ENCODE results near the gene ERBB4.
"Not testable (repeated sequence)": the region's sequence is repeated elsewhere in the genome, so short reads cannot be mapped to it uniquely, and the experiment has no call there.

Gene ERBB4

DNA sequence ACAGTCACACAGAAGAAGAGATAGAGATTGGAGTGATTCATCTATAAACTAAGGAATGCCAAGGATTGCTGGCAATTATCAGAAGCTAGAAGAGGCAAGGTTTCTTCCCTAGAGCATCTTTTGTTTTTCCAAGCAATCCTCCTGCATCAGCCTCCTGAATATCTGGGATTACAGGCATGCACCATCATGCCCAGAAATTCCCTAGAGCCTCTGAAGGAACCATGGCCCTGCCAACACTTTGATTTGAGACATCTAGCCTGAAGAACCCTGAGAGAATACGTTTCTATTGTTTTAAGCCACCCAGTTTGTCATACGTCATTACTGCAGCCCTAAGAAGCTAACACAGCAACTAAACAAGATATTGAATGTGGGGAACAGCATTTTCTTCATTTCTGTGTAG, 525.0 kb downstream of the ERBB4 start:
- no peak for DNase-seq (ENCODE audit: low read depth in 2 of 2)

DNA sequence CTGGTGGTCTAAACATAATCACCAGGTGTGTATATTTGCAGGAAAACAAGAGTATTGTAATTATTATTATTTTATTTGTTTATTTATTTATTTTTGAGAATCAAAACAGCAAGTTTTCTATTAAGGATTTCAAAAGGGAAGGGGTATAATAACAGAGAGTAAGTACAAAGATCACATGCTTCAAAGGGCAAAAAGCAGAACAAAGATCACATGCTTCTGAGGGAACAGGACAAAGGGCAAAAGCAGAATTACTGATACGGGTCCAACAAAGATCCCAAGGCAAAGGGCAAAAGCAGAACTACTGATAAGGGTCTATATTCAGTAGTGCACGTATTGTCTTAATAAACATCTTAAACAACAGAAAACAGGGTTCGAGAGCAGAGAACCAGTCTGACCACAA, 528.3 kb downstream of the ERBB4 start:
- DNase-seq (ENCODE audit: low read depth in 2 of 2) = not testable (repeated sequence)

DNA sequence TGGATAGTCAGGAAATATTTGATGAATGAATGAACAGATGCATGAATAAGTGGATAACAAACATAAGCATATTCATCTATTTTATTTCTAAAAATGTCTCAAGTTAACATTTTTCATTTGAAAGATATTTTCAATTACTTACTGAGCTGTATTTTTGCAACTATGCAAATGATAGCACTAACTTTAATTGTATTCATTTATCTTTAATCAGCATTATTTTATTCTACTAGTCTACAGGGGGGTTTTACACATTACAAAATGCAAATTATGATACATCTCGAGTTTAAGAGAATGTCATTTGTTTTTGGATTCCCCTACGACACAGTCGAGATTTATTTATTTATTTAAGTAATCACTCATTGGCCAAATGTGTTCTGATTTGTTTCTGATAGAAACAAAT, 530.6 kb downstream of the ERBB4 start:
- DNase-seq (ENCODE audit: low read depth in 2 of 2) = no peak

DNA sequence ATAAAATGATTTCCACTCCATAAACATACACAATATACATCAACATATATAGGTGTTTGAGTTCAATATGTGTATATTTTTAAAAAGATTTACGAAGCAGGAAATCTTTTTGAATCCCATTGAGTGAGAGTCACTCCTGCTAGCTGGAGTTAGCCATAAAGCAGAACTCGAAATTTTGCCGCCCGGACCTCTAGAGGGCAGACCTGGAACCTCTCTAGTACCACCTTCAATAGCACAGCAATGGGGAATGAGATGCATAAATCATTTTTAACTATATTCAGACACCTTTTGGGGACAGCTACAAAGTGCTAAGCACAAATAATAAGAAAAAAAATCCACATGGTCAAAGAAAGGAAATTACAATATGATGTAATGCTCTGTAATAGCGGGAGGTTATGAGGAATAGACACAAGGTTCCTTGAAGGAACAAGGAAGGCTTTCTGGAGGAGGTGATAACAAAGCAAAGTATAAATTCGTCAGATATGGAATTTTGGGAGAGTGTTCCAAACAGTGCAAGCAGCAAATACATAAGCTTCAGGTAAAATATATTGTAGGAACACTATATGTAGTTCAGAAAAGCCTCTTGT, 533.4 kb downstream of the ERBB4 start:
- no peak for DNase-seq (ENCODE audit: low read depth in 2 of 2)

DNA sequence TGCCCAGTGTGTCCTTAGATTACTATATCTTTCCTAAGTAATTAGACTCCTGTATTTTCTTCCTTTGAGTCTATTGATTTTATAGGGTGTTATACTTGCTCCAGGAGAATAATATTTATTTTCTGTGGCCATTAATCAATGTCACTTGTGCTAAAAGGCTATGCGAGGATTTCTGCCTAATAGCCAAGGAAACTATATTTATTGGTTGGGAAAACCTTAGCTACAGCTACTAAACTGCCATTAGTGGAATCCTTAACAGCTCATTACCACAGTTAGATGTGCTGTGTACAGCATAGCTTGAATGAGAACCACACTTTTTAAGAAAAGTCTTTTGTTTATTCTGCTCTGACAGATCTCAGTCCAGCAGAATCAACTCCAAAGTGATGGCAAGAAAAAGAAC, 537.3 kb downstream of the ERBB4 start:
- no peak for DNase-seq (ENCODE audit: low read depth in 2 of 2)

DNA sequence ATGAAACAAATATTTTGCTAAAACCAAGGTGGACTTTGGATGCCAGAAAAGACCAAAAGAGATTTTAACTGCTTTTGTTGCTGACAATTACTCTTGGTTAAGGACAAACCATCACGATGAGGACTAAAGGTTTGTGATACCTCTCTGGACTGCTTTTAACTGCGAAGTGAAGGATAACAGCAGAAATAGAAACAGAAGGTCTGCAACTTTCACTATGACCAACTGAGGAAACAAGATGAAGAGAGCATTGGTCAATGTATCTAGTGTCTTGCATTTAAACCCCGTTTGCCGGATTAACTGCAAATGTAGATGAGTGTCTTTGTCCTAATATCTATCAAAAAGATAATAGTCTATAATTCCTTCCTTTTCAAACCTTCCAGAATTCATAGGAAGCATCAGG, 541.7 kb downstream of the ERBB4 start:
- no peak for DNase-seq (ENCODE audit: low read depth in 2 of 2)

DNA sequence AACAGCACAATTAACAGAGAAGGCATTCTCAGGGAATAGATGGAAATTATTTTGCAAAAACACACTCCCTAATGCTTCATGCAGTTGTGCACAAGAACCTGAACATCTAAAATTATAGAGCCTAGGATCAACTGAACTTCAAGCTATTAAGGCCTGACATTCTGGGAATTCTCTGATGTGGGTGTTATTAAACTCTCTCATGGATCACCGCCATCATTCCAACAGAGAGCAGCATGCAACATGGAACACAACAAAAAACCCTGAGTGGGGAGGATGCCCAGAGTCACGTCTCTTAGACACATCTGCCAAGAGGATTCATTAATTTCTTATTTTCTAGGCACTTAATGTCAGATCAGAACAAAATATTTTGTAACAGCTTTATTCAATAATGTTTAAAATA, 543.8 kb downstream of the ERBB4 start:
- no peak for DNase-seq (ENCODE audit: low read depth in 2 of 2)

DNA sequence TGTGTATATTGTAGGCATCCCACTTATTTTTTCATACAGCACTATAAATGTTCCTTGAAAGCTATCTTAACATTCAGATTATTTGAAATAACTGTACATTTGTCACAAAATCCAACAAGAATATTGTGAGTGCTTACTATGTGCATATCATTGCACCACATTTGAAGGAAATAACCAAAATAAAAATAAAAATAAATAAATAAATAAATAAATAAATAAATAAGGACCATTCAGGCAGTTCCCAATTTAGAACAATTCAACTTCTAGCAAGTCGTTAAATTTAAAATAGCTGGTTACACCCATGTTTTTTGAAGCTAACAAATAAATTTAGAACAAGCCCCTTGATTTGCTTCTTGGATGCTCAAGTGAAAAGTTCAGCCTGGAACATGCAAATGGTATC, 548.3 kb downstream of the ERBB4 start:
- no peak for DNase-seq (ENCODE audit: low read depth in 2 of 2)

DNA sequence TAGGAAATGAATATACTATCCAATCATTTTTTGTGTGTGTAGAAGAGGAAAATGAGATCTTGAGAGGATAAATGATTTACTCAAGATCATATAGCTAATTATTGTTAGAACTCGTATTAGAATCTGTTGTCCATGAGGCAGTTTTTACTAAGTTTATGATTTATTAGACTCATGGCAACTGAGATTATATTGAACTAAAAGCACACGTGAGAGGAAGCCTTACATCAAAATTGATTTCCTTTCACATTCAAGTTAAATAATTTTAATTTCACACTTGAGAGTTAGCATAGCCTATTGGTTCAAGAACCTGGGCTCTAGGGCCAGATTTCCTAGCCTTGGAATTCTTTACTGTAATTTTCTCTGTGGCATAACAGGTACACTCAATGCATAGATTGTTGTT, 552.3 kb downstream of the ERBB4 start:
- no peak for DNase-seq (ENCODE audit: low read depth in 2 of 2)

DNA sequence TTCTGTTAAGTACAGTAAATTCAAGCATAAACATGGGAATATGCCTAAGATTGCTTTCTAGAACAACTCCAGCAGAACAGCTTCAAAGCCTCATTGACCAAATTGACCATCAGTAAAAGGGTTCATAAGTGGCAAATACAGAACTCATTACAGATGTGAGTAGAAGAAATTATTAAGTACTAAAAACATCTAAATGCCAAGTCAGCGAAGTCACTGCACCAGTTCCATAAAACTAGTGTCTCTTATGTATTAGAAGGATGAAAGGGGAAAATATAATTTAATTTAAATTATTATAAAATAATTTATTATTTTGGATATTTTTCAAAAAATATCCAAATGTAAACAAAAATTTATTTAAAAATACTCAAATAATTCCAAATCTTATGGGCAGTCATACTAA, 553.2 kb downstream of the ERBB4 start:
- no peak for DNase-seq (ENCODE audit: low read depth in 2 of 2)

DNA sequence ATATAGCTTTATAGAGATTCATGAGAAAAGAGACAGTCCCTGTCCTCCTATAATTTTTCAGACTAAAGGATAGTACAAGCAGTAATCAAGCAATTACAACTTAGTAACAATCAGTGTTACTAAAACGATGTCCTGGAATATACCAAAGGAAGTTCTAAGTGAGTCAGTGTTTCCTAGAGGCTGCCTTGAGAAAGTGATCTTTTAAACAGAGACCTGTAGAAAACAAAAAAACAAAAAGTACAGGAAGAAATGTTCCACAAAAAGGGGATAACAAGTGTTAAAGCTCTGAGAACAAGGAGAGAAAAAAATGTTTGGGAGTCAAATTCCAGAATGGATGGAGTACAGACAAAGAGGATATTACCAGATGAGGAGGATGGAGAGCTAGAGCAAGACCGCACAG, 556.4 kb downstream of the ERBB4 start:
- no peak for DNase-seq (ENCODE audit: low read depth in 2 of 2)

DNA sequence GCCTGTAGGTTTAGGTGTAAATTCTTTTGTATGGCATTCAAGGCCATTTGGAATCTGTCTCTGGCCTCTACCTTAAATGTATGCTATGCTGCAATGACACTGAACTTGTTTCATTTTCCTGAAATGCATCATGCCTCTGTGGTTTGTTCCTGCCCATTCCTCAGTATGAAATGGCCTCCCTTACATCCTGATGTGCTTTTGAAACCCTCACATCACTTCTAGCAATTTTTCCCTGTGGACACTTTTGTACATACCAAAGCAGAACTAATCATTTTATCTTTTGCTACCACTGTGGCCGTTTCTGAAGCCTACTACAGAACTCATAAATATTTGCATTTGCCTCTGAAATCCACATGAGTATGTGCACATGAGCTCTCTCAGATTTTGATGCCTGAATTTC, 557.2 kb downstream of the ERBB4 start:
- DNase-seq (ENCODE audit: low read depth in 2 of 2) = no peak

DNA sequence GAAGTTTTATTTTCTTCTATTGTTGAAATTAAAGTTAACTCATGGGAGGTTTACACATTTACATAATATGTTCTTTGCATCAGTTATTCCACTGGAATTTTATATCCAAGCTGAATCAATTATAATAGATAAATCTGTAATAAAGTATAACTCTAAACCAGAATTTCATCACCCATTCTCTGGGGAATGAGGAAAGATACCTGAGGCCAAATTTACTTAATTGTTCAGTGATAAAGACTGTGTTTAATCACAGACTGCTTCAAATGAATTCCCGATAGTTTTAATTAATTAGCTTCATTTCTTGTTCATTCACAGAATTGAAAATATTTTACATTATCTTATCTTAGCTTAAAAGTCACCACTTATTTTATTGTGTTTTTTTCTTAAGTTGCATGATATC, 562.5 kb downstream of the ERBB4 start:
- no peak for DNase-seq (ENCODE audit: low read depth in 2 of 2)

DNA sequence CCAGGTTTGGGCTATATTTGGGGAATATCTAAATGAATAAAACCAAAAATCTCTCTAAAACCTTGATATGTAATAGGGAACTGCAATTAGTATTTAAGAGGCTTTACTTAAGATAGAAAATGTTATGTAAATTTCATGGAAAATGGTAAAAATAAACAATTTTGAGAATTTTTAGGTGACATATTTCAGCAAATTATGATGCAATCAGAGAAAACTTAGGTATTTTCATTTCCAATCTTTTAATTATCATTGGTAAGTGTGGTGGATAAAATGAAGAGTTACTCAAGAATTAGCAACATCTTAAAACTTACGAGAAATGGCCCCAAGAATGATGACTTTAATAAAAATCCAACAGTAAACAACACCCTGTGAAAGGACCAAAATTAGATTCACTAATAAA, 571.4 kb downstream of the ERBB4 start:
- no peak for DNase-seq (ENCODE audit: low read depth in 2 of 2)

DNA sequence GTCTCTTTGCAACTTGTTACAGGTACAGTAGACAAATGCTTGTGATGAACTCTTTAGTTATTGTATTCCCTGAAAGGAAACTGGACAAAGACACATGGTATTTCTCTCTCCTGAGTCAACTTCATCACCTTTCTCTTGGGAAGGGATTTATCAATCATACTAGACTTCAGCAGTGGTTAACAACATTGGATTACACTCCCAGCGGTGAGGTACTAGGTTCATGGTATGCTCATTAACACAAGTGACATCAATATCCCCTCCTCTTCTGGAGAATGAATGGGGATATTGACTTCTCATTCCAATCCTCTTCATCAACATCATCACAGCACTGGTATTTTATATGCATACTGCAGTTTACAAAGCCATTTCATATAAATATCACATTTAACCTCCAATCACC, 574.6 kb downstream of the ERBB4 start:
- no peak for DNase-seq (ENCODE audit: low read depth in 2 of 2)

DNA sequence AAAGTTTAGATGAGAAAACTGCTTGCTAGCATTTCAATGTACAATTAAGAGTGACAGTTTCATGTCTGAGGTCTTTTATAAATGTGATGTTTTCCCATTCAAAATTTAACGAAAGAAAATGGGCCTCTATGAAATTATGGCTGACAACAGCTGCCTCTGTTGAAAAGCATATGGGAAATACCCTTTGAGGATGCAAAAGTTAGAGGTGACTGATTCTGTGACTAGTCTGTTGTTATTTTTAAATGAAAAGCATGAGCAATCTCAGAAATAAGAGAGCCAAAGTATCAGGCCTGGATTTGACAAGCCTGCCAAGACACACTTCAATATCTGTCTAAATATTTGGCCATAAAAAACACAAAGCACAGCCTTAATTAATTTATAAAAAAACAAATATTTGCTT, 580.8 kb downstream of the ERBB4 start:
- no peak for DNase-seq (ENCODE audit: low read depth in 2 of 2)

DNA sequence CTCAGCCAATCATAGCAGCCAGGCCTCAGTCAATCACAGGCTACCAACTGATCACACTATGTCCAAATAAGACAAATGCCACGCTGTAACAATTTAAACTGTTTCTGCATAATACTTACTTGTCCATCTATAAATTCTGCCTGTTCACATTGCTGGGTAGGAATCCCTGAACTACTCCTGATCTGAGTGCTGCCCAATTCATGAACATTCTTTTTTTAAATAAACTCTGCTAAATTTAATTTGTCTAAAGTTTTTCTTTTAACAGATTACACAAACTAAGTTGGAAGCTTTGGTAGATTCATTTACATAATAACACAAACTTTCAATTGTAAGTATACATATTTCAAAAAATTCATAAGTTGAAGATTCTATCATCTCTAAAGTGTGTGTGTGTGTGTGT, 583.0 kb downstream of the ERBB4 start:
- DNase-seq (ENCODE audit: low read depth in 2 of 2) = no peak

DNA sequence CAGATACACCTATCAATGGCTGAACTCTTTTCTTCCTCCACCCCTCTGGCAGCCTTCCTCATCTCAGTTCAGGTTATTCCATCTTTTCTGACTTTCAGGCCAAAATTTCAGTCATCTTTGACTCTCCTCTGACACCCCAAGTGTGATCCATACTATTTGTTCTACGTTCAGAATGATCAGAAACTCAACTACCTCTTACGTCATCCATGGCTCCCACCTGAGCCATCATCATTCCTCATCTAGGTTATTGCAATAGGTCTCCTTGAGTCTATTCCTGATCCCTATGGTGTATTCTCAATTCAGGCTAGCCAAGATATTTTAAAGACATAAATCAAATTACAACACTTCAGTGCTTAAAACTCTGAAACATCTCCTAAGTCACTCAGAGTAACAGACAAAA, 589.7 kb downstream of the ERBB4 start:
- DNase-seq (ENCODE audit: low read depth in 2 of 2) = no peak

DNA sequence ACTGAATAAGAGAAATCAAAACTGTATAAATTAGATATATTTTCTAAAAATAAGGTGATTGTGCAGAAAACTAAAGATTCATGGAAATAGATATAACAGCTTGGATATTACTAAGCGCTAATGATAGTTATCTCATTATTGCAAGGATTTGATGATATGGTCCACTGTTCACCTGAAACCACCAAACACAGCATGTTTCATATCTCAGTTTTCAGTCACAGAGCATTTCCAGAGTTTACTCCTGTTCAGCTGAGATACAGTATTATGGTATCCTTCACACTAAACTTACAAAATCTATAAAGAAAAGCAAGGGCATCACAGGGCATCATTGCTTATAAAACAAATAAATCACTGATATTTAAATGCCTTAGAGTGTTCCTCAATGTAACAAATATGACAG, 591.6 kb downstream of the ERBB4 start:
- DNase-seq (ENCODE audit: low read depth in 2 of 2) = no peak

DNA sequence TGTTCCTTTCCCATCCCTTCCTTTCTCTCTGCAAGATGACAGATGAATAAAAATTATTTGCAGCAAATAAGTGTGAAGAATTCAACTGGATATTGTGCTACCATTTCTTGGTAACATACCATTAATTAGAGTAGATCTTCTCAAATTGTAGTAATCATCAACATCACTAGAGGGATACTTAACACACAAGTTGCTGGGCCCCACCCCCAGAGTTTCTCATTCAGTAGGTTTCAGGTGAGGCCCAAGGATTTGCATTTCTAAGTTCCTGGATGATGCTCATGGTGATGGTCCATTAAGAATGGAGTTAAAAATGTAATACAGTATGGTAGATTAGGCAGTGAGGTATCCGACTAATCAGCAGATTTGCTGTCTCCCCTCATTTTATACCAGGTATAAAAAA, 594.0 kb downstream of the ERBB4 start:
- no peak for DNase-seq (ENCODE audit: low read depth in 2 of 2)

DNA sequence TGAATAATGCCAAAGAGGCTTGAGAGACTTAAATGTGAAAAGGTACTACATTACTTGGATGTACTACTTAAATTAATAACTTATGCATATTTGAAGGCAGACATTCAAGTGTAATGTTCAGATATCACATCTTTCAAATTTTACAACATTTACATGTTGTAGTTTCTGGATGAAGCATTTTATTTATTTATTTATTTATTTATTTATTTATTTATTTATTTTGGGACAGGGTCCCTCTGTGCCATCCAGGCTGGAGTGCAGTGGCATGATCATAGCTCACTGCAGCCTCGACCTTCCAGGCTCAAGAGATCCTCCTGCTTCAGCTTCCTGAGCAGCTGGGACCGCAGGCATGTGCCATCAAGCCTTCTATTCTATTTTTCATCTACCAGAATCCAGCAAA, 596.4 kb downstream of the ERBB4 start:
- DNase-seq (ENCODE audit: low read depth in 2 of 2) = no peak

DNA sequence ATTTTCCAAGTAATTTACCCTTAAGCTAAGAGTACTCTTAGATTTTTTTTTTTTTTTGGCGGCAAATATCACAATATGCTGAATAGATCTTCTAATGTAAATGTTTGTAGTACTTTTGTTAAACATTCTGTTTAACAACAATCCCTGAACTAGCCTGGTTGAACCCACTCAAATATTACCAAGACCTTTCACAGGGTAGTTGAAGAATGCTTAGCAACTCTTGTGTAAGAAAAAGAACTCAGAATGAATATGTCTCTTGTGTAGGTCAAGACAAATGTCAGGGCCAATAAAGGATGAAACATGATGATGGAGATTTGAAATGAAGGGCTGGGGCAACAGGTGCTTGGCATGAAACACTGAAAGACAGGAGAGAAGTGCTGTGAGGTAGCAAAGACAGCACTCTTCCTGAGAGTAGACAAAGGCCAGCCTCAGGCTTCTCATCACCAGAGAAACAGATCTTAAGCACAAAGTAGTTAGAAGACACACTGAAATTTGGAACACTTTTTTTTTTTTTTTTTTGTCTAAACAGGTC, 597.3 kb downstream of the ERBB4 start:
- no peak for DNase-seq (ENCODE audit: low read depth in 2 of 2)

DNA sequence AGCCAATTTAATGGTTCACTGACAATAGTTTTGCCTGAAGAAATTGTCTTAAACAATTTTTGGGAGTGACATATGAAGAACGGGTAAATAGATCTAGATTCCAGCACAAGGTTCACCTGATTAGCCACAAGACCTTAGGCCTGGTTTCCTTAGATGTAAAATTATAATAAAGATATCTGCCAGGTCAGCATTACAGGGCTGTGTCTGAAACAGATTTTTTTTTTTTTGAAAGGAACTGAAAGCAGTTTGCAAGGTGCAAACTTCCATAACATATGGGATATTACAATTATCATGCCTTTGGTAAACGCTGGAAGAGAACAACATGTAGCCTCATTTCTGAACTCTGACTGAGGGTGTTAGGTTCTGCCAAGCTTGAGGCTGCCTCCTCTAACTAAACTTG, 599.4 kb downstream of the ERBB4 start:
- DNase-seq (ENCODE audit: low read depth in 2 of 2) = no peak

DNA sequence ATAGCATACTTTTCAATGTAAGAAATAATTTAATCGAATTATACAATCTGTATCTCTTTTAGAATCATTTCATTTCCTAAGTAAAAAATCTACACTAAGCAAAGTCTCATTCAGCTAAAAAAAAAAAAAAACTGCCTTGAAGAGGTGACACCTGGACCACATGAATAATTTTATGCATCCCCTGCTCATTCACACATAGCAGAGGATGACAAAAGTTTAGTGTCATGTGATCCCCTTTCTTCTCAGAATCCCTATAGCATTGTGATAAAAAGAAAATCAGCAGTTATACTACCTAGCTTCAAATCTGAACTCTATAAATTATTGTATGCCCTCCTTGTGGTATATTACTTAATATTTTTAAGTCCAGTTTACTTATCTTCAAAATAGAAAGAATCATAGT, 603.8 kb downstream of the ERBB4 start:
- no peak for DNase-seq (ENCODE audit: low read depth in 2 of 2)

DNA sequence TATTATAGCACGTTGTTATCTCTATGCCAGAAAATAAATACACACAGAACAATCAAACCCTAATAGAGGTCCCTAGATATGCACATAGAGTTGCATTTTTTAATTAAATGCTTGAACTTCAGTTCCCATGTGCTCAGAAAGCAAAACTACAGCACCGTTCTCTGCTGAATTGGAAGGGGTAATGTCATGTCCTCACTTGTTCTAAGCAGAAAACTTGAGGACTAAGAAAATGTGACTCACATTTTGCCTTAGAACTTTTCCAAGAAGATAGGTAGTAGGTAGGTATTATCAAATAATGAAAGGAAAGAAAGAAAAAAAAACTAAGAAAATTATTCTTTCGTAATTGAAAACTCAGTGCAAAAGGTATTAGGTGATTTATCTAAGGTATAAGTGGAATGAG, 607.3 kb downstream of the ERBB4 start:
- DNase-seq (ENCODE audit: low read depth in 2 of 2) = no peak
